Spleen (tissue), 11 donors: ENCODE results near the gene CDC37. TPM values are rescaled to one million over a fixed set of nuclear protein-coding genes. Genes with fewer than 3 reads are reported as not detected.
A peak's percentile ranks its signal among the peaks of the same experiment; 100 is the strongest.
"Not testable (repeated sequence)": the region's sequence is repeated elsewhere in the genome, so short reads cannot be mapped to it uniquely, and the experiment has no call there.

ENCODE experiments used
- DNase-seq: peaks from one replicate; pipeline ENCODE4 v3.0.0-alpha.2; 2020
- H3K27ac ChIP-seq, 8 donors: fragments of 200-600 bp; sonication (generic) in 7 of 8; 1 replicate in 4 of 8; 2 replicates in 4 of 8; pipeline versions ENCODE4 v1.5.0 to v1.8.0; 2016 to 2021; ENCODE audit warnings: inconsistent platforms in 4 of 8, mild to moderate bottlenecking in 4 of 8, moderate library complexity in 1 of 8
- H3K27me3 ChIP-seq, 7 donors: fragments of 200-600 bp; sonication (generic) in 6 of 7; replicated peaks in 1 of 7; 1 replicate in 4 of 7; 2 replicates in 3 of 7; pipeline versions ENCODE4 v1.5.0 to v1.8.0; 2016 to 2021; ENCODE audit warnings: inconsistent platforms in 3 of 7, mild to moderate bottlenecking in 1 of 7
- H3K36me3 ChIP-seq, 6 donors: fragments of 200-600 bp; sonication (generic) in 5 of 6; 1 replicate in 4 of 6; 2 replicates in 2 of 6; pipeline versions ENCODE4 v1.5.0 to v1.8.0; 2016 to 2021; ENCODE audit warnings: inconsistent platforms in 2 of 6
- H3K4me1 ChIP-seq, 6 donors: fragments of 200-600 bp; sonication (generic) in 5 of 6; 1 replicate in 3 of 6; 2 replicates in 3 of 6; pipeline versions ENCODE4 v1.5.0 to v1.8.0; 2016 to 2021; ENCODE audit warnings: inconsistent platforms in 3 of 6
- H3K4me3 ChIP-seq, 8 donors: fragments of 200-600 bp; sonication (generic) in 7 of 8; 1 replicate in 4 of 8; 2 replicates in 4 of 8; pipeline versions ENCODE4 v1.5.0 to v1.8.0; 2016 to 2021; ENCODE audit warnings: inconsistent platforms in 4 of 8, mild to moderate bottlenecking in 4 of 8, moderate library complexity in 2 of 8
- H3K9me3 ChIP-seq, 8 donors: fragments of 200-600 bp; sonication (generic) in 7 of 8; 1 replicate in 4 of 8; 2 replicates in 4 of 8; pipeline versions ENCODE4 v1.5.0 to v1.8.0; 2016 to 2021; ENCODE audit warnings: inconsistent platforms in 4 of 8
- POLR2A ChIP-seq, 3 donors: fragments of 450-650 bp; IDR thresholded peaks; one replicate each; pipeline ENCODE4 v1.5.1; 2017; ENCODE audit warnings: antibody characterized with exemption in 3 of 3, mild to moderate bottlenecking in 1 of 3
- POLR2AphosphoS5 ChIP-seq, 3 donors: sonication (generic); formaldehyde crosslinking; IDR thresholded peaks; one replicate each; pipeline ENCODE4 v1.5.1; 2017; ENCODE audit warnings: antibody characterized with exemption in 3 of 3
- WGBS, 5 donors: extraction: QIAGEN DNeasy Blood & Tissue Kit in 3 of 5; methylation state at CpG; one replicate each; pipeline versions ENCODE4 v1.1.5 to v1.1.7; 2013 to 2018; 5-methylcytosine and 5-hydroxymethylcytosine counted together
- intact Hi-C: fragments of 100-400 bp; cut with DNase I; formaldehyde crosslinking; loops from one replicate; pipeline ENCODE4 v1.15.0; 2023; ENCODE audit warnings: low total_unique reads
- polyA plus RNA-seq, 3 donors: library from polyadenylated mRNA; stranded (reverse); fragments of 200-250 nt; gene quantifications; one replicate each; pipeline ENCODE4 v1.2.1, GENCODE V29; 2013
- total RNA-seq, 7 donors: library from RNA; depleted of rRNA in 3 of 7; stranded (reverse); fragments of >200 nt in 3 of 7; fragmentation: NEBNext Ultra II Directional in 4 of 7; extraction: Animal tissue kit (Norgen Biotek cat#: 25700) in 4 of 7; gene quantifications; one replicate each; pipeline versions ENCODE4 v1.1.0 to v1.2.1, GENCODE V29; 2016 to 2021
- TF ChIP-seq, protein P1 (sequence below), 11 experiments: fragments of 200-600 bp in 7 of 11; fragments of 450-650 bp in 4 of 11; sonication (generic) in 4 of 11; IDR thresholded peaks in 8 of 11; conservative IDR thresholded peaks in 3 of 11; 1 replicate in 7 of 11; 2 replicates in 4 of 11; pipeline versions ENCODE4 v1.4.0 to v1.8.0; 2016 to 2021; ENCODE audit warnings: antibody characterized with exemption in 11 of 11, inconsistent platforms in 4 of 11, mild to moderate bottlenecking in 1 of 11
- donor health status: healthy with polysubstance abuse.
- donor health status: DM: no; HTN: no; CAD: no; lungs with moderate emphysema.
- donor health status: DM: no; HTN: no; CAD: no.
- donor health status: Bipolar disorder and iron deficiency.
- donor health status: healthy.
- donor health status: DM: no; HTN: no; CAD: no.
- donor health status: DM: yes; HTN: yes; CAD: no.

Gene CDC37
- total and polyA plus RNA-seq, 10 donors = 131 to 387 (median 160) TPM

DNA sequence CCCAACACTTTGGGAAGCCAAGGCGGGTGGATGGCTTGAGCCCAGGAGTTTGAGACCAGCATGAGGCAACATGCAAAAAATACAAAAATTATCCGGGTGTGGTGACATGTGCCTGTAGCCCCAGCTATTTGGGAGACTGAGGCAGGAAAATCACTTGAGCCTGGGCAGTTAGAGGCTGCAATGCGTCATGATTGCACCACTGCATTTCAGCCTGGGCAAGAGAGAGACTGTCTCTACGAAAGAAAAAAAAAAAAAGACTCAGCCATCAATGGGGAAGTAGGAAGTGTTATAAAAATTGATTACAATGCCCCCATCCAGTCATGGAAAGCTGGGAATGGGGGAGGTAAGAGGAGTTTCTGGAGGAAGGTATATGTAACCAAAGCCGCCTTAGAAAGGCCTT is 28.4 kb downstream of the CDC37 start:
- H3K27ac ChIP-seq = peak overlapping the region in 1 of 8 donors; percentile 18
- no peaks in the 10 kb centered on the region for H3K9me3 ChIP-seq
- no peak for TF ChIP-seq POLR2AphosphoS5 (IDR thresholded peaks at IDR 0.05)
- TF ChIP-seq POLR2A (IDR thresholded peaks at IDR 0.05) = no peak
- TF ChIP-seq, protein P1, sequence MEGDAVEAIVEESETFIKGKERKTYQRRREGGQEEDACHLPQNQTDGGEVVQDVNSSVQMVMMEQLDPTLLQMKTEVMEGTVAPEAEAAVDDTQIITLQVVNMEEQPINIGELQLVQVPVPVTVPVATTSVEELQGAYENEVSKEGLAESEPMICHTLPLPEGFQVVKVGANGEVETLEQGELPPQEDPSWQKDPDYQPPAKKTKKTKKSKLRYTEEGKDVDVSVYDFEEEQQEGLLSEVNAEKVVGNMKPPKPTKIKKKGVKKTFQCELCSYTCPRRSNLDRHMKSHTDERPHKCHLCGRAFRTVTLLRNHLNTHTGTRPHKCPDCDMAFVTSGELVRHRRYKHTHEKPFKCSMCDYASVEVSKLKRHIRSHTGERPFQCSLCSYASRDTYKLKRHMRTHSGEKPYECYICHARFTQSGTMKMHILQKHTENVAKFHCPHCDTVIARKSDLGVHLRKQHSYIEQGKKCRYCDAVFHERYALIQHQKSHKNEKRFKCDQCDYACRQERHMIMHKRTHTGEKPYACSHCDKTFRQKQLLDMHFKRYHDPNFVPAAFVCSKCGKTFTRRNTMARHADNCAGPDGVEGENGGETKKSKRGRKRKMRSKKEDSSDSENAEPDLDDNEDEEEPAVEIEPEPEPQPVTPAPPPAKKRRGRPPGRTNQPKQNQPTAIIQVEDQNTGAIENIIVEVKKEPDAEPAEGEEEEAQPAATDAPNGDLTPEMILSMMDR (IDR thresholded peaks at IDR 0.05 in 8 of 11, conservative IDR thresholded peaks at IDR 0.05 in 3 of 11) = no peak
- H3K36me3 ChIP-seq = peaks cover 0 to 90% (median 40%) of the 10 kb centered on the region in 6 donors
- H3K4me1 ChIP-seq = peaks cover 10 to 63% (median 31%) of the 10 kb centered on the region in 6 donors
- WGBS, 5 donors = 76 to 89% (median 81%) methylated on average over 5 of the region's 5 CpGs
- H3K4me3 ChIP-seq = no peak overlapping the region
- DNase-seq = no peak
- H3K27me3 ChIP-seq = no peaks in the 10 kb centered on the region
- intact Hi-C loops = no loop called here

GRCh38 chr19:10372690-10373089 is 30.7 kb downstream of the CDC37 start:
- Histone ChIP-seq H3K27me3 (no peaks in the 10 kb centered on the region), H3K36me3 (peaks cover 0 to 97% (median 54%) of the 10 kb centered on the region in 6 donors), H3K27ac (peak overlapping the region in 7 of 8 donors; percentile 49 to 87 (median 73)), H3K4me1 (peaks cover 0 to 44% (median 16%) of the 10 kb centered on the region in 6 donors), H3K9me3 (no peaks in the 10 kb centered on the region), H3K4me3 (no peak overlapping the region)
- 68 to 85% (median 81%) methylated on average over 3 of the region's 3 CpGs for WGBS, 5 donors
- no peak for DNase-seq
- intact Hi-C loops = no loop called here
- TF ChIP-seq POLR2AphosphoS5 (IDR thresholded peaks at IDR 0.05) (no peak), POLR2A (IDR thresholded peaks at IDR 0.05) (no peak)
- TF ChIP-seq, protein P1 (IDR thresholded peaks at IDR 0.05 in 8 of 11, conservative IDR thresholded peaks at IDR 0.05 in 3 of 11) = no peak

GRCh38 chr19:10368101-10368803 is 35.1 kb downstream of the CDC37 start:
- 91 to 95% (median 92%) methylated on average over 12 to 15 of the region's 15 CpGs for WGBS, 5 donors
- H3K36me3 ChIP-seq = peaks cover 0 to 100% (median 83%) of the 10 kb centered on the region in 6 donors
- no peak overlapping the region for H3K4me3 ChIP-seq
- intact Hi-C loops = no loop called here
- H3K9me3 ChIP-seq = no peaks in the 10 kb centered on the region
- no peak for TF ChIP-seq POLR2A (IDR thresholded peaks at IDR 0.05)
- TF ChIP-seq, protein P1 (IDR thresholded peaks at IDR 0.05 in 8 of 11, conservative IDR thresholded peaks at IDR 0.05 in 3 of 11) = no peak
- TF ChIP-seq POLR2AphosphoS5 (IDR thresholded peaks at IDR 0.05) = no peak
- H3K4me1 ChIP-seq = peaks cover 0 to 12% (median 4%) of the 10 kb centered on the region in 6 donors
- H3K27ac ChIP-seq = no peak overlapping the region
- DNase-seq = no peak
- no peaks in the 10 kb centered on the region for H3K27me3 ChIP-seq

DNA sequence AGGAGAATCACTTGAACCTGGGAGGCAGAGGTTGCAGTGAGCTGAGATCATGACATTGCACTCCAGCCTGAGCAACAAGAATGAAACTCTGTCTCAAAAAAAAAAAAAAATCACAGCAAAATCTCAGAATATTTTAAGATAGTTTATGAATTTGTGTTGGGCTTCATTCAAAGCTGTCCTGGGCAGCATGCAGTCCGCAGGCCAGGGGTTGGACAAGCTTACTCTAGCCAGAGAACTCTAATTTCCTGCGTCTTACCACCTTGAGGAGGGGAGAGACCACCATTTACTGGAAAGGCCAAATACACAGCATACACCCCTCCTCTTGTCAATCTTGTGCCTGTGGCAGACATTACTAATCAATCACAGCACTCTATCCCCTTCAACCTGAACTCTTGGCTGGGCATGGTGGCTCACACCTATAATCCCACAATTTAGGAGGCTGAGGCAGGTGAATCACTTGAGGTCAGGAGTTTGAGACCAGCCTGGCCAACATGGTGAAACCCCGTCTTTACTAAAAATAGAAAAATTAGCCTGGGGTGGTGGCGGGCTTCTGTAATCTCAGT is 36.3 kb downstream of the CDC37 start:
- H3K4me1 ChIP-seq, intact Hi-C loops, H3K9me3 ChIP-seq, DNase-seq, H3K4me3 ChIP-seq, H3K27ac ChIP-seq, H3K27me3 ChIP-seq: not testable (repeated sequence)
- H3K36me3 ChIP-seq = peaks cover 0 to 100% (median 96%) of the 10 kb centered on the region in 6 donors
- WGBS, 5 donors = 95 to 100% (median 98%) methylated on average over 4 of the region's 4 CpGs
